Measurements from ENCODE around the gene ZNF579. TPM values are rescaled to one million over a fixed set of nuclear protein-coding genes. Genes with fewer than 3 reads are reported as not detected.

ZNF579 gene
- total and polyA plus RNA-seq, 10 of the 15 experiments (the other 5 are each of a cell fraction or from before 2014, with no cell fraction given) = 0.11 to 11.7 (median 1.5) TPM

- TF ChIP-seq MYB (IDR thresholded peaks at IDR 0.05; ENCODE audit: borderline replicate concordance, low read depth, low read length) = no peak
- no peak for TF ChIP-seq CUX1 (IDR thresholded peaks at IDR 0.05; ENCODE audit: insufficient replicate concordance, low read depth, low read length)
- no peak for TF ChIP-seq POLR2A (IDR thresholded peaks at IDR 0.05; ENCODE audit: low read depth, low read length)
- TF ChIP-seq PAX5 (IDR thresholded peaks at IDR 0.05; ENCODE audit: borderline replicate concordance, low read depth, low read length) = no peak
These were observed 31.5 kb upstream of the ZNF579 start (continued) for GRCh38 chr19:55611983-55612645.

- peak; percentile 73 for ATAC-seq
- POLR2A ChIA-PET = interaction anchor here (0.6 to 1.4 kb wide), 3 partner anchors 12 to 23 kb away, joined by 3 to 7 read pairs (median 3); partner anchors contain the start of genes FIZ1, ZNF524 and ZNF784
- in situ Hi-C loops (cut with MboI) = no loop called here
These were observed 30.8 kb upstream of the ZNF579 start for GRCh38 chr19:55611300-55611982.

More at GRCh38 chr19:55611300-55611982, 30.8 kb upstream of the ZNF579 start:
- Histone ChIP-seq H3K27ac (ENCODE audit: control insufficient read depth, insufficient read depth) (no peak overlapping the region), H3K36me3 (ENCODE audit: control insufficient read depth in 2 of 2, insufficient read depth in 2 of 2, low read length in 1 of 2) (peaks cover 12% of the 10 kb centered on the region in 2 experiments), H3K9me3 (replicated peaks; ENCODE audit: control insufficient read depth, insufficient read depth, low read length) (peaks cover 2% of the 10 kb centered on the region; the same call in 1 of the 3 replicates), H3K9ac (ENCODE audit: control insufficient read depth, insufficient read depth, low read length) (no peak overlapping the region), H3K4me2 (ENCODE audit: control insufficient read depth, insufficient read depth) (peak overlapping the region; percentile 12; the same call in 1 of the 2 replicates), H3K4me3 (no peak overlapping the region), H3K27me3 (replicated peaks in 1 of 2; ENCODE audit: control insufficient read depth in 2 of 2, insufficient read depth in 2 of 2, low read length in 1 of 2) (no peaks in the 10 kb centered on the region), H2AFZ (ENCODE audit: control insufficient read depth, low read depth, low read length) (no peak overlapping the region), H4K20me1 (ENCODE audit: control insufficient read depth, insufficient read depth) (peaks cover 3% of the 10 kb centered on the region; the same call in 1 of the 2 replicates), H3K4me1 (ENCODE audit: control insufficient read depth, insufficient read depth, low read length) (peaks cover 4% of the 10 kb centered on the region), H3K79me2 (ENCODE audit: control insufficient read depth, insufficient read depth, low read length) (peaks cover 24% of the 10 kb centered on the region)
- intact Hi-C loops (cut with micrococcal nuclease; ENCODE audit: unreplicated experiment) = no loop called here
- ChIA-PET SMC1A (ENCODE audit: uncharacterized antibody, unreplicated experiment) (interaction anchor here (1.5 kb wide), 1 partner anchor 22 kb away, joined by 3 read pairs; no protein-coding TSS in a partner anchor), CTCF (interaction anchor here (0.7 to 3.0 kb wide), 6 partner anchors 15 to 97 kb away, joined by 3 to 11 read pairs (median 4); no protein-coding TSS in a partner anchor), RAD21 (ENCODE audit: unreplicated experiment) (interaction anchor here (1.0 to 1.3 kb wide), 2 partner anchors 10 to 21 kb away, joined by 3 to 4 read pairs; no protein-coding TSS in a partner anchor)
- 79% methylated on average over 15 of the region's 15 CpGs for WGBS (ENCODE audit: insufficient coverage, insufficient replicate concordance, low lambda C conversion rate, missing lambda C conversion rate)
- TF ChIP-seq PBX3 (IDR thresholded peaks at IDR 0.05; ENCODE audit: insufficient replicate concordance, low read depth, low read length) (peak; percentile 63), PAX5 (IDR thresholded peaks at IDR 0.05; ENCODE audit: borderline replicate concordance, low read depth, low read length) (no peak), PKNOX1 (IDR thresholded peaks at IDR 0.05) (peak; percentile 74), MLLT1 (IDR thresholded peaks at IDR 0.05) (peak; percentile 94)
- no TSS peak for BruUV-seq (replicated peaks)
- FAIRE-seq = no peak
- DNase-seq (ENCODE audit: low read depth, low spot score) = no peak
